Measurements from ENCODE around the gene TRIO. TPM values are rescaled to one million over a fixed set of nuclear protein-coding genes. Genes with fewer than 3 reads are reported as not detected.
A peak's percentile ranks its signal among the peaks of the same experiment; 100 is the strongest.

The TRIO gene
- total and polyA plus RNA-seq, 4 experiments from 2014 or later, result 0.09 to 11.5 (median 9.7) TPM; not detected in 1

- Histone ChIP-seq H3K27me3 (ENCODE audit: insufficient read depth, low read length) (no peaks in the 10 kb centered on the region), H3K36me3 (ENCODE audit: insufficient read depth, low read length) (no peaks in the 10 kb centered on the region), H3K4me3 (ENCODE audit: low read length in 2 of 2) (no peak overlapping the region), H3K27ac (ENCODE audit: low read depth, low read length) (no peak overlapping the region), H3K9me3 (ENCODE audit: control insufficient read depth in 1 of 2, low read length in 2 of 2) (no peaks in the 10 kb centered on the region), H3K4me1 (ENCODE audit: insufficient read depth, low read length) (no peaks in the 10 kb centered on the region)
- Mint-ChIP-seq H3K36me3 (peaks cover 0 to 5% of the 10 kb centered on the region in 2 donors), H3K9me3 (peaks cover 0 to 2% (median 0%) of the 10 kb centered on the region in 8 donors), H3K27ac (peak overlapping the region in 4 of 7 donors; percentile 1 to 65 (median 6)), H3K4me1 (peaks cover 4 to 8% (median 5%) of the 10 kb centered on the region in 4 donors), H3K4me3 (peak overlapping the region in 4 of 8 donors; percentile 4 to 55 (median 26)), H3K27me3 (peaks cover 6 to 10% of the 10 kb centered on the region in 2 donors)
- DNase-seq, result no peak
- POLR2A ChIA-PET (ENCODE audit: partially characterized antibody), result no interaction called here
- intact Hi-C loops (cut with micrococcal nuclease), result no loop called here
- CTCF ChIA-PET (ENCODE audit: partially characterized antibody), result no interaction called here
Measured at GRCh38 chr5:14438195-14438606, 295.1 kb downstream of the TRIO start.

GRCh38 chr5:14439087-14439871 is 296.1 kb downstream of the TRIO start:
- H3K4me1 Mint-ChIP-seq, result peaks cover 4 to 8% (median 5%) of the 10 kb centered on the region in 4 donors
- ChIA-PET POLR2A (ENCODE audit: partially characterized antibody) (no interaction called here), CTCF (ENCODE audit: partially characterized antibody) (no interaction called here)
- Histone ChIP-seq H3K36me3 (ENCODE audit: insufficient read depth, low read length) (no peaks in the 10 kb centered on the region), H3K9me3 (ENCODE audit: control insufficient read depth in 1 of 2, low read length in 2 of 2) (no peaks in the 10 kb centered on the region), H3K27me3 (ENCODE audit: insufficient read depth, low read length) (no peaks in the 10 kb centered on the region), H3K27ac (ENCODE audit: low read depth, low read length) (no peak overlapping the region), H3K4me1 (ENCODE audit: insufficient read depth, low read length) (no peaks in the 10 kb centered on the region), H3K4me3 (ENCODE audit: low read length in 2 of 2) (no peak overlapping the region)
- no peak overlapping the region for H3K27ac Mint-ChIP-seq
- H3K4me3 Mint-ChIP-seq, result no peak overlapping the region
- no peak for DNase-seq
- H3K27me3 Mint-ChIP-seq, result peaks cover 6 to 10% of the 10 kb centered on the region in 2 donors
- H3K36me3 Mint-ChIP-seq, result peaks cover 0 to 5% of the 10 kb centered on the region in 2 donors
- peaks cover 0 to 2% (median 0%) of the 10 kb centered on the region in 8 donors for H3K9me3 Mint-ChIP-seq
- intact Hi-C loops (cut with micrococcal nuclease), result no loop called here

GRCh38 chr5:14440223-14440581 is 297.1 kb downstream of the TRIO start:
- Mint-ChIP-seq H3K27me3 (peaks cover 6 to 14% of the 10 kb centered on the region in 2 donors), H3K36me3 (peaks cover 0 to 5% of the 10 kb centered on the region in 2 donors), H3K27ac (no peak overlapping the region), H3K9me3 (peaks cover 0 to 2% (median 0%) of the 10 kb centered on the region in 8 donors), H3K4me3 (no peak overlapping the region), H3K4me1 (peaks cover 4 to 8% (median 5%) of the 10 kb centered on the region in 4 donors)
- Histone ChIP-seq H3K4me3 (ENCODE audit: low read length in 2 of 2) (no peak overlapping the region), H3K27ac (ENCODE audit: low read depth, low read length) (no peak overlapping the region), H3K9me3 (ENCODE audit: control insufficient read depth in 1 of 2, low read length in 2 of 2) (no peaks in the 10 kb centered on the region), H3K4me1 (ENCODE audit: insufficient read depth, low read length) (no peaks in the 10 kb centered on the region), H3K36me3 (ENCODE audit: insufficient read depth, low read length) (no peaks in the 10 kb centered on the region), H3K27me3 (ENCODE audit: insufficient read depth, low read length) (no peaks in the 10 kb centered on the region)
- no peak for DNase-seq
- CTCF ChIA-PET (ENCODE audit: partially characterized antibody), result no interaction called here
- POLR2A ChIA-PET (ENCODE audit: partially characterized antibody), result no interaction called here
- intact Hi-C loops (cut with micrococcal nuclease), result no loop called here

- ChIA-PET CTCF (ENCODE audit: partially characterized antibody) (no interaction called here), POLR2A (ENCODE audit: partially characterized antibody) (no interaction called here)
- Histone ChIP-seq H3K4me1 (ENCODE audit: insufficient read depth, low read length) (no peaks in the 10 kb centered on the region), H3K4me3 (ENCODE audit: low read length in 2 of 2) (no peak overlapping the region), H3K9me3 (ENCODE audit: control insufficient read depth in 1 of 2, low read length in 2 of 2) (no peaks in the 10 kb centered on the region), H3K27ac (ENCODE audit: low read depth, low read length) (no peak overlapping the region), H3K27me3 (ENCODE audit: insufficient read depth, low read length) (no peaks in the 10 kb centered on the region), H3K36me3 (ENCODE audit: insufficient read depth, low read length) (no peaks in the 10 kb centered on the region)
- intact Hi-C loops (cut with micrococcal nuclease), result no loop called here
- no peak overlapping the region for H3K4me3 Mint-ChIP-seq
- H3K27ac Mint-ChIP-seq, result no peak overlapping the region
- no peak for DNase-seq
- peaks cover 2 to 14% of the 10 kb centered on the region in 2 donors for H3K27me3 Mint-ChIP-seq
- H3K4me1 Mint-ChIP-seq, result peaks cover 4 to 8% (median 5%) of the 10 kb centered on the region in 4 donors
- H3K36me3 Mint-ChIP-seq, result peaks cover 0 to 5% of the 10 kb centered on the region in 2 donors
- peaks cover 0 to 2% (median 0%) of the 10 kb centered on the region in 8 donors for H3K9me3 Mint-ChIP-seq
Measured at GRCh38 chr5:14440582-14441431, 297.7 kb downstream of the TRIO start.

GRCh38 chr5:14441641-14442040 is 298.5 kb downstream of the TRIO start:
- CTCF ChIA-PET (ENCODE audit: partially characterized antibody), result no interaction called here
- Mint-ChIP-seq H3K27ac (no peak overlapping the region), H3K36me3 (no peaks in the 10 kb centered on the region), H3K9me3 (no peaks in the 10 kb centered on the region), H3K4me3 (no peak overlapping the region), H3K4me1 (peaks cover 4 to 8% (median 5%) of the 10 kb centered on the region in 4 donors), H3K27me3 (peaks cover 3 to 14% of the 10 kb centered on the region in 2 donors)
- POLR2A ChIA-PET (ENCODE audit: partially characterized antibody), result no interaction called here
- no peaks in the 10 kb centered on the region for H3K27me3 ChIP-seq (ENCODE audit: insufficient read depth, low read length)
- intact Hi-C loops (cut with micrococcal nuclease), result no loop called here
- H3K36me3 ChIP-seq (ENCODE audit: insufficient read depth, low read length), result no peaks in the 10 kb centered on the region
- H3K4me3 ChIP-seq (ENCODE audit: low read length in 2 of 2), result no peak overlapping the region
- DNase-seq, result no peak
- no peaks in the 10 kb centered on the region for H3K9me3 ChIP-seq (ENCODE audit: control insufficient read depth in 1 of 2, low read length in 2 of 2)
- H3K27ac ChIP-seq (ENCODE audit: low read depth, low read length), result no peak overlapping the region
- H3K4me1 ChIP-seq (ENCODE audit: insufficient read depth, low read length), result no peaks in the 10 kb centered on the region

- Histone ChIP-seq H3K27ac (ENCODE audit: low read depth, low read length) (no peak overlapping the region), H3K4me1 (ENCODE audit: insufficient read depth, low read length) (no peaks in the 10 kb centered on the region), H3K27me3 (ENCODE audit: insufficient read depth, low read length) (no peaks in the 10 kb centered on the region), H3K36me3 (ENCODE audit: insufficient read depth, low read length) (no peaks in the 10 kb centered on the region), H3K4me3 (ENCODE audit: low read length in 2 of 2) (no peak overlapping the region), H3K9me3 (ENCODE audit: control insufficient read depth in 1 of 2, low read length in 2 of 2) (no peaks in the 10 kb centered on the region)
- intact Hi-C loops (cut with micrococcal nuclease), result no loop called here
- Mint-ChIP-seq H3K4me3 (no peak overlapping the region), H3K9me3 (no peaks in the 10 kb centered on the region), H3K36me3 (no peaks in the 10 kb centered on the region), H3K27ac (no peak overlapping the region), H3K27me3 (peaks cover 3 to 14% of the 10 kb centered on the region in 2 donors), H3K4me1 (peaks cover 4 to 8% (median 5%) of the 10 kb centered on the region in 4 donors)
- ChIA-PET POLR2A (ENCODE audit: partially characterized antibody) (no interaction called here), CTCF (ENCODE audit: partially characterized antibody) (no interaction called here)
- no peak for DNase-seq
Measured at GRCh38 chr5:14442536-14442935, 299.4 kb downstream of the TRIO start.

GRCh38 chr5:14443671-14444093 is 300.5 kb downstream of the TRIO start:
- no peak overlapping the region for H3K27ac Mint-ChIP-seq
- CTCF ChIA-PET (ENCODE audit: partially characterized antibody), result no interaction called here
- no peak for DNase-seq
- peaks cover 2 to 7% of the 10 kb centered on the region in 2 donors for H3K27me3 Mint-ChIP-seq
- no peaks in the 10 kb centered on the region for H3K9me3 Mint-ChIP-seq
- no peak overlapping the region for H3K27ac ChIP-seq (ENCODE audit: low read depth, low read length)
- peaks cover 0 to 2% (median 0%) of the 10 kb centered on the region in 4 donors for H3K4me1 Mint-ChIP-seq
- no peaks in the 10 kb centered on the region for H3K36me3 ChIP-seq (ENCODE audit: insufficient read depth, low read length)
- no peak overlapping the region for H3K4me3 Mint-ChIP-seq
- no peaks in the 10 kb centered on the region for H3K36me3 Mint-ChIP-seq
- POLR2A ChIA-PET (ENCODE audit: partially characterized antibody), result no interaction called here
- no peaks in the 10 kb centered on the region for H3K27me3 ChIP-seq (ENCODE audit: insufficient read depth, low read length)
- no peaks in the 10 kb centered on the region for H3K4me1 ChIP-seq (ENCODE audit: insufficient read depth, low read length)
- intact Hi-C loops (cut with micrococcal nuclease), result no loop called here
- no peak overlapping the region for H3K4me3 ChIP-seq (ENCODE audit: low read length in 2 of 2)
- no peaks in the 10 kb centered on the region for H3K9me3 ChIP-seq (ENCODE audit: control insufficient read depth in 1 of 2, low read length in 2 of 2)

Measured in CD4-positive, alpha-beta memory T cell (primary cell).